ENCODE measurements around the gene SARS1.
A peak's percentile ranks its signal among the peaks of the same experiment; 100 is the strongest.
"Not testable (repeated sequence)": the region's sequence is repeated elsewhere in the genome, so short reads cannot be mapped to it uniquely, and the experiment has no call there.

SARS1 gene

GRCh38 chr1:109213824-109214693 lies at the start of gene SARS1:
Gene SARS1, plus strand, starts transcription at chr1:109213918. Its CDS starts 75 bp downstream, at chr1:109213993.
- DNase-seq (ENCODE audit: low read depth) = peak; percentile 80

GRCh38 chr1:109164538-109164937 lies 49.2 kb upstream of the SARS1 start:
- no peak for DNase-seq (ENCODE audit: low read depth)

GRCh38 chr1:109167001-109167506 lies 46.7 kb upstream of the SARS1 start:
- DNase-seq (ENCODE audit: low read depth) = no peak

GRCh38 chr1:109170035-109170764 lies 43.5 kb upstream of the SARS1 start:
- DNase-seq (ENCODE audit: low read depth) = no peak

- no peak for DNase-seq (ENCODE audit: low read depth)
These were observed 42.1 kb upstream of the SARS1 start for GRCh38 chr1:109171646-109172045.

GRCh38 chr1:109176349-109176748 lies 37.4 kb upstream of the SARS1 start:
- DNase-seq (ENCODE audit: low read depth) = not testable (repeated sequence)

- DNase-seq (ENCODE audit: low read depth) = not testable (repeated sequence)
These were observed 33.0 kb upstream of the SARS1 start for GRCh38 chr1:109180715-109181084.

GRCh38 chr1:109181085-109181806 lies 32.5 kb upstream of the SARS1 start:
- no peak for DNase-seq (ENCODE audit: low read depth)

- DNase-seq (ENCODE audit: low read depth) = no peak
These were observed 31.9 kb upstream of the SARS1 start for GRCh38 chr1:109181807-109182163.

- no peak for DNase-seq (ENCODE audit: low read depth)
These were observed 30.5 kb upstream of the SARS1 start for GRCh38 chr1:109183058-109183738.

GRCh38 chr1:109184687-109185086 lies 29.0 kb upstream of the SARS1 start:
- no peak for DNase-seq (ENCODE audit: low read depth)

- no peak for DNase-seq (ENCODE audit: low read depth)
These were observed 28.4 kb upstream of the SARS1 start for GRCh38 chr1:109185357-109185756.

GRCh38 chr1:109185990-109186732 lies 27.6 kb upstream of the SARS1 start:
- no peak for DNase-seq (ENCODE audit: low read depth)

GRCh38 chr1:109186733-109187086 lies 27.0 kb upstream of the SARS1 start:
- no peak for DNase-seq (ENCODE audit: low read depth)

GRCh38 chr1:109187127-109187526 lies 26.6 kb upstream of the SARS1 start:
- DNase-seq (ENCODE audit: low read depth) = no peak

GRCh38 chr1:109188200-109188599 lies 25.5 kb upstream of the SARS1 start:
- DNase-seq (ENCODE audit: low read depth) = no peak

- DNase-seq (ENCODE audit: low read depth) = no peak
These were observed 24.9 kb upstream of the SARS1 start for GRCh38 chr1:109188781-109189180.

- no peak for DNase-seq (ENCODE audit: low read depth)
These were observed 23.5 kb upstream of the SARS1 start for GRCh38 chr1:109190189-109190588.

- no peak for DNase-seq (ENCODE audit: low read depth)
These were observed 22.3 kb upstream of the SARS1 start for GRCh38 chr1:109191377-109191776.

GRCh38 chr1:109191891-109192290 lies 21.8 kb upstream of the SARS1 start:
- DNase-seq (ENCODE audit: low read depth) = no peak

GRCh38 chr1:109192433-109192832 lies 21.3 kb upstream of the SARS1 start:
- no peak for DNase-seq (ENCODE audit: low read depth)

Data from CMK (cell line).